ENCODE measurements around the gene DSCAML1. TPM values are rescaled to one million over a fixed set of nuclear protein-coding genes. Genes with fewer than 3 reads are reported as not detected.

The DSCAML1 gene
- total and polyA plus RNA-seq, 10 of the 15 experiments (the other 5 are each of a cell fraction or from before 2014, with no cell fraction given) = 0.03 to 0.18 (median 0.06) TPM; not detected in 1

DNA sequence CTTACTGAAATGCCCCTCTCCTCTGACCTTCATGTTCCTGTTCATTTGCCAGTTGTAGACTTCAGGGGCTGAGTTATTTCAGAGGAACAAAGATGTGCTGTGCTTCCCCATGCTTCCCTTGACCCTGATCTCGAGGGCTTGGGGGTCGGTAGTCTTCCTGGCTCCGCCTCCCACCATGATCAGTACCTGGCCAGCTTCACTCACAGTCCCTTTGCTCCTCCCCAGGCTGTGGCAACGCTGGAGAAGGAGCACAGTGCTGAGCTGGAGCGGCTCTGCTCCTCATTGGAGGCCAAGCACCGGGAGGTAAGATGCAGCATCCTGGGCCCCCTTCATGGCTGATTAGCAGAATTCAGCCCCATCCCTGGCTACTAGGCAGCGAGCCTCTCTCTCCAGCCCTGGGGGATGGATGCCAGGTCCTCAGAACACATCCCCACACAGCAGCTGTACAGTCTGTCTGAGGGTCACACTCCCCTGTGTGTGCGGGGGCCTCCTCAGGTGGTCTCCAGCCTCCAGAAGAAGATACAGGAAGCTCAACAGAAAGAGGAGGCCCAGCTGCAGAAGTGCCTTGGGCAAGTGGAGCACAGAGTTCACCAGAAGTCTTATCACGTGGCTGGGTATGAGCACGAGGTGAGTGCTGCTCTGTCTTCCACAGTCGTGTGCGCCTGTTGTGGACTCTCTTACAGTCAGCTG lies 404.9 kb downstream of the DSCAML1 start:
- ChIA-PET CTCF (no interaction called here), POLR2A (no interaction called here), RAD21 (ENCODE audit: unreplicated experiment) (no interaction called here), SMC1A (ENCODE audit: uncharacterized antibody, unreplicated experiment) (no interaction called here)
- DNase-seq (ENCODE audit: low read depth, low spot score) (no peak), FAIRE-seq (no peak), ATAC-seq (no peak)
- in situ Hi-C loops (cut with MboI) (no loop called here), intact Hi-C loops (cut with micrococcal nuclease; ENCODE audit: unreplicated experiment) (no loop called here)
- Histone ChIP-seq H3K4me2 (ENCODE audit: control insufficient read depth, insufficient read depth) (no peak overlapping the region), H3K4me3 (no peak overlapping the region), H3K9ac (ENCODE audit: control insufficient read depth, insufficient read depth, low read length) (no peak overlapping the region), H3K4me1 (ENCODE audit: control insufficient read depth, insufficient read depth, low read length) (no peaks in the 10 kb centered on the region), H3K27me3 (replicated peaks in 1 of 2; ENCODE audit: control insufficient read depth in 2 of 2, insufficient read depth in 2 of 2, low read length in 1 of 2) (no peaks in the 10 kb centered on the region), H4K20me1 (ENCODE audit: control insufficient read depth, insufficient read depth) (no peaks in the 10 kb centered on the region), H3K36me3 (ENCODE audit: control insufficient read depth in 2 of 2, insufficient read depth in 2 of 2, low read length in 1 of 2) (peaks cover 9 to 38% of the 10 kb centered on the region in 2 experiments), H3K79me2 (ENCODE audit: control insufficient read depth, insufficient read depth, low read length) (no peaks in the 10 kb centered on the region), H3K27ac (ENCODE audit: control insufficient read depth, insufficient read depth) (no peak overlapping the region), H2AFZ (ENCODE audit: control insufficient read depth, low read depth, low read length) (no peak overlapping the region), H3K9me3 (replicated peaks; ENCODE audit: control insufficient read depth, insufficient read depth, low read length) (no peaks in the 10 kb centered on the region; the same call in 2 of the 3 replicates)
- no TSS peak for BruUV-seq (replicated peaks)
- TF ChIP-seq POLR2AphosphoS5 (IDR thresholded peaks at IDR 0.05; ENCODE audit: low read length) (no peak), SREBF2 (IDR thresholded peaks at IDR 0.05; ENCODE audit: low read length) (no peak), EGR1 (IDR thresholded peaks at IDR 0.05; ENCODE audit: borderline replicate concordance in 1 of 2, low read depth in 2 of 2, low read length in 2 of 2) (no peak), POU2F2 (IDR thresholded peaks at IDR 0.05; ENCODE audit: borderline replicate concordance, low read depth, low read length) (no peak), BMI1 (IDR thresholded peaks at IDR 0.05; ENCODE audit: borderline replicate concordance) (no peak), MXI1 (IDR thresholded peaks at IDR 0.05; ENCODE audit: low read depth, low read length) (no peak), SIX5 (IDR thresholded peaks at IDR 0.05; ENCODE audit: low read depth, low read length, severe bottlenecking) (no peak), PML (IDR thresholded peaks at IDR 0.05; ENCODE audit: low read length) (no peak), SMARCA5 (IDR thresholded peaks at IDR 0.05) (no peak), FOXM1 (IDR thresholded peaks at IDR 0.05; ENCODE audit: low read depth, low read length) (no peak)
- TF ChIP-seq, protein P1, sequence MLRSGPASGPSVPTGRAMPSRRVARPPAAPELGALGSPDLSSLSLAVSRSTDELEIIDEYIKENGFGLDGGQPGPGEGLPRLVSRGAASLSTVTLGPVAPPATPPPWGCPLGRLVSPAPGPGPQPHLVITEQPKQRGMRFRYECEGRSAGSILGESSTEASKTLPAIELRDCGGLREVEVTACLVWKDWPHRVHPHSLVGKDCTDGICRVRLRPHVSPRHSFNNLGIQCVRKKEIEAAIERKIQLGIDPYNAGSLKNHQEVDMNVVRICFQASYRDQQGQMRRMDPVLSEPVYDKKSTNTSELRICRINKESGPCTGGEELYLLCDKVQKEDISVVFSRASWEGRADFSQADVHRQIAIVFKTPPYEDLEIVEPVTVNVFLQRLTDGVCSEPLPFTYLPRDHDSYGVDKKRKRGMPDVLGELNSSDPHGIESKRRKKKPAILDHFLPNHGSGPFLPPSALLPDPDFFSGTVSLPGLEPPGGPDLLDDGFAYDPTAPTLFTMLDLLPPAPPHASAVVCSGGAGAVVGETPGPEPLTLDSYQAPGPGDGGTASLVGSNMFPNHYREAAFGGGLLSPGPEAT (IDR thresholded peaks at IDR 0.05; ENCODE audit: low read depth) = no peak
- TF ChIP-seq, protein P2, sequence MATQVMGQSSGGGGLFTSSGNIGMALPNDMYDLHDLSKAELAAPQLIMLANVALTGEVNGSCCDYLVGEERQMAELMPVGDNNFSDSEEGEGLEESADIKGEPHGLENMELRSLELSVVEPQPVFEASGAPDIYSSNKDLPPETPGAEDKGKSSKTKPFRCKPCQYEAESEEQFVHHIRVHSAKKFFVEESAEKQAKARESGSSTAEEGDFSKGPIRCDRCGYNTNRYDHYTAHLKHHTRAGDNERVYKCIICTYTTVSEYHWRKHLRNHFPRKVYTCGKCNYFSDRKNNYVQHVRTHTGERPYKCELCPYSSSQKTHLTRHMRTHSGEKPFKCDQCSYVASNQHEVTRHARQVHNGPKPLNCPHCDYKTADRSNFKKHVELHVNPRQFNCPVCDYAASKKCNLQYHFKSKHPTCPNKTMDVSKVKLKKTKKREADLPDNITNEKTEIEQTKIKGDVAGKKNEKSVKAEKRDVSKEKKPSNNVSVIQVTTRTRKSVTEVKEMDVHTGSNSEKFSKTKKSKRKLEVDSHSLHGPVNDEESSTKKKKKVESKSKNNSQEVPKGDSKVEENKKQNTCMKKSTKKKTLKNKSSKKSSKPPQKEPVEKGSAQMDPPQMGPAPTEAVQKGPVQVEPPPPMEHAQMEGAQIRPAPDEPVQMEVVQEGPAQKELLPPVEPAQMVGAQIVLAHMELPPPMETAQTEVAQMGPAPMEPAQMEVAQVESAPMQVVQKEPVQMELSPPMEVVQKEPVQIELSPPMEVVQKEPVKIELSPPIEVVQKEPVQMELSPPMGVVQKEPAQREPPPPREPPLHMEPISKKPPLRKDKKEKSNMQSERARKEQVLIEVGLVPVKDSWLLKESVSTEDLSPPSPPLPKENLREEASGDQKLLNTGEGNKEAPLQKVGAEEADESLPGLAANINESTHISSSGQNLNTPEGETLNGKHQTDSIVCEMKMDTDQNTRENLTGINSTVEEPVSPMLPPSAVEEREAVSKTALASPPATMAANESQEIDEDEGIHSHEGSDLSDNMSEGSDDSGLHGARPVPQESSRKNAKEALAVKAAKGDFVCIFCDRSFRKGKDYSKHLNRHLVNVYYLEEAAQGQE (IDR thresholded peaks at IDR 0.05; ENCODE audit: low read depth, low read length) = no peak
- TF ChIP-seq, protein P3, sequence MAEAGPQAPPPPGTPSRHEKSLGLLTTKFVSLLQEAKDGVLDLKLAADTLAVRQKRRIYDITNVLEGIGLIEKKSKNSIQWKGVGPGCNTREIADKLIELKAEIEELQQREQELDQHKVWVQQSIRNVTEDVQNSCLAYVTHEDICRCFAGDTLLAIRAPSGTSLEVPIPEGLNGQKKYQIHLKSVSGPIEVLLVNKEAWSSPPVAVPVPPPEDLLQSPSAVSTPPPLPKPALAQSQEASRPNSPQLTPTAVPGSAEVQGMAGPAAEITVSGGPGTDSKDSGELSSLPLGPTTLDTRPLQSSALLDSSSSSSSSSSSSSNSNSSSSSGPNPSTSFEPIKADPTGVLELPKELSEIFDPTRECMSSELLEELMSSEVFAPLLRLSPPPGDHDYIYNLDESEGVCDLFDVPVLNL (IDR thresholded peaks at IDR 0.05; ENCODE audit: low read depth, low read length) = no peak
- WGBS (ENCODE audit: insufficient coverage, insufficient replicate concordance, low lambda C conversion rate, missing lambda C conversion rate) = 87% methylated on average over 12 of the region's 12 CpGs

Data from GM12878 (cell line).